GM15510 (cell line): ENCODE measurements around the gene UTS2R.

ENCODE experiments used
- POLR2A ChIP-seq: IDR thresholded peaks from 3 replicates; pipeline ENCODE4 v1.6.1; 2011; ENCODE audit warnings: borderline replicate concordance; ENCODE audit not compliant: insufficient read length; ENCODE audit errors: extremely low read depth

UTS2R gene

DNA sequence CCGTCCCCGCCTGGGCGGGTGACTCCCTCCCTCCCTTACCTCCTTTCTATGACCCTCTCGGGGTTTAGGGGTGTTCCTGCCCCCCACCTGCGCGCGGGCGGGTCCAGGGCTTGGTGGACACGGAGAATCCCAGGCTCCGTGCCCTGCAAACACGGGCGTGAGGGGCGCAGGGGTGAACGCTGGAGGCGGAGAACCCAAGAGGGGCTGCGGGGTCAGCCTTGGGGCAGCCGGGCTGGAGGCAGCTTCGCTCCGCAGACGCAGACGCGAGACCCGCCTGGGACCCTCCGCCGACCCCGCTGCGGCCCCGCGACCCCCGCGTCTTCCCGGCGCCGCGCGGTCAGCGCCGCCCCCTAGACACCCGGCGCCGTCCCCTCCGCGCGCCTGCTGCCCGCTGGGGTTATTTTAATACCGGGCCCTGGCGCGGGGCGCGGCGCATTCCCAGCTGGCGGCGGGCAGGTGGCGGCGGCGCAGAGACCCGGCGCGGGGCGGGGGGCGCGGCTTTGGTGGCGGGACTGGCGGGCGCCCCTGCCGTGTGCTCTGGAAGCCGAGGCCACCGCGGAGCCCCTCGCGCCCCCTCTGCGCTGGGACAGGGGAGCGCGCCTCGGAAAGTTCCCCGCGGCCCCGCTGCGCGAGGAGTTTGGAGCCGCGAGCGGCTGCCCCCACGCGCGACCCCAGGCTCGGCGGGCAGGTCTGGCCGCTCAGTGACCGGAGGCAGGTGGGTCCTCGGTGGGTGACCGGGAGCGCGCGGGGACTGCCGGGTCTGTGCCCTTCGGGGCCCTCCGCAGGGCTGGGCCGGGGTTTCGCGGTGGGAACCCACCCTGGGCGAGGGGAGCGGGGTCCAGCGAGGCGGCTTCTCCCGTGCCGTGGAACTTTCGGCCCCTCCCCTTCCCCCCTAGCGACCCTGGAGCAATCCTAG lies at the start of gene UTS2R:
Gene UTS2R, plus strand, starts transcription at position 433 of the 916 bp plus-strand sequence. CDS start 2,560 bp downstream, outside the sequence.
- TF ChIP-seq POLR2A: no peak

DNA sequence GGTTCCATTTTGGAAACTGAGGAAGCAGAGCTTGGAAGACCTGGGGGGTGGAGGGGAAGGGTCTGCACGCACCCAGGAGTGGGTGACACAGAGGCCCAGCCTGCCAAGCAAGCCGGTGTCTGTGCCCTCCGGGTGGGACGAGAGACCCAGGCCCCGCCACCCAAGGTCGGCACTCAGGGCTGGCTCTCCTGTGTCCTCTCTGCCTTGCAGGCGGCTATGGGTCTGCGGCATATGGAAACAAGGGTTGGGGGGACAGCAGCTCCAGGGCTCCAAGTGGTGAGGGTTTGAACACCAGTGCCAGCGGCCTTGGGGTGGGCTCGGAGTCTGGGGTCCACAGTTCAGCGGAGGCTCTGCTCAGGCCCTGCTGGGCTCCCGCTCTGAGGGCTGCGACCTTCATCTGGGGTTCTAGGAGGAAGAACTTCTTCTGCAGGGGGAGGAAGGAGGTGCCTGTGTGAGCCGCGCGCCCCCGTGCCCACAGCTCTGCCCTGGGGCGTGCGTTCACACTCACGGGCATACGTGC lies 49.6 kb upstream of the UTS2R start:
- TF ChIP-seq POLR2A: no peak

DNA sequence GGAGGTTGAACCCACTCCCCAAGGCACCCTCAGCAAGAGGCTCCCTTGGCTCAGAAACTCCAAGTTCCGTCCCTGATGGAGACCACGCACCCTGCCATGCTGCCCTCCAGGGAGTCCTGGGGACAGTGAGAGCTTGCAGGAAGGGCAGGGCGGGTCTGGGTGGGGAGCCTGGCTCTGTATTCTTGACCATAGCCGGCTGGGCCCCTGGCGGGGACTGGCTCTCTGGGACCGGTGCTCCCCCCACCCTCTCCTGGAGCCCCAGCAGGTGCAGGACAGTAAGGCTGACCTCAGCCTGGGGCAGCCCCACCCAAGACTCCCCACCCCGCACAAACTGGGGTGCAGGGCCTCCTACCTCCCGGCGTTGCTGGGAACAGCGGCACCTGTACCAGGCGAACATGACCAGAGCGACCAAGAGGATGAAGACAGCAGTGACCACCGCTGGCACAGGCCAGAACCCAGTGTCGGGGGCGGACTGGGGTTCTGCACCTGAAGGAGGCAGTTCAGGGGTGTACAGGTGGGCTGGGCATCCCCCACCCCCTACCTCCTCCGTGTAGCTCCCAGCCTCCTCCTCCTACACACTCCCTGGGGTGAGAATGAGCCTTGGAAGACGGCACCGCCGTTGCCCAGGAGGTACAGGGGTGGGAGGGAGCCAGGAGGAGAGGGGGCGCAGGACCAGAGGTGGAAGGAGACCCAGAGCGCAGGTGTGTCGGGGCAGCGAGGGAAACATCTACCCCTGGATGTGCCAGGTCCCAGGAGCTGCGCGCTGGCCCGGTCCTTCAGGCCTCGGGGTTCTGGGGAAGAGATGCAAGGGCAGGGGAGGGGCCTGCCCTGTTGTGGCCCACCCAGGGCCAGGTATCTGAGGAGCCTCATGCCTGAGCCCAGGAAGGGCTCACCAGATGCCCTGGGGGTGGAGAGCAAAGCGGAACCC lies 48.8 kb upstream of the UTS2R start:
- TF ChIP-seq POLR2A: no peak

DNA sequence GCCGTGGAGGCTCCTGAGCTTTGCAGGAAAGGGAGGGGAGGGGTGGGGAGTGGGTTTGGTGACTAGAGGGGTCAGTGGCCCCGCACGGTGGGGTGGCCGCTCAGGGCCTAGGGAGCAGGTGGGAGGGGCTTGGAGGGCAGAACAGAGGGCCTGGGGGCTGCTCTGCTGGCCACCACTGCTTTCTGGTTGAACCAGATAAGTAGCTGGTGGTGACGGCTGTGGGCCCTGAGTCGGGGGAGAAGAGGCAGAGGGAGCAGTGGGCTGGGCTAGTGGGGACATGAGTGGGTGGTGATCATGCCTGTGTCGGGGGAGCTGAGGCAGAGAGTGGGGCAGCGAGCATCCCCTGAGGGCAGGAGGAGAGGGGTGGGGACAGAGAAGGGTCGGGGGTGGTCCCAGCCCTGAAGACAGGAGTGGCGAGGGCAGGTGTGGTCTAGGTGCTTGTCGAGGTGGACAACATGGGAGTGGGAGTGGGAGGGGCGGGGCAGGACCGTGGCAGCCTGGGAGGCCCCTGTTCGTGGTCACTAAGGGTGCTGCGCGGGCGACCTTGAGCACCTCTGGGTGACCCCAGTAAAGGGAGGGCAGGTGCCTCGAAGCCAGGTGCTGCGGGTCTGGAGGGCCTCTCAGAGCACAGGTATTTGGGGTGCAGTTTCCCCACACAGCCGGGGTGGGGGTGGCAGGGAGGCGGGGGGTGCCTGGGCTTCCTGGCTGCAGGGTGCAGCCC lies 47.9 kb upstream of the UTS2R start:
- TF ChIP-seq POLR2A: no peak

DNA sequence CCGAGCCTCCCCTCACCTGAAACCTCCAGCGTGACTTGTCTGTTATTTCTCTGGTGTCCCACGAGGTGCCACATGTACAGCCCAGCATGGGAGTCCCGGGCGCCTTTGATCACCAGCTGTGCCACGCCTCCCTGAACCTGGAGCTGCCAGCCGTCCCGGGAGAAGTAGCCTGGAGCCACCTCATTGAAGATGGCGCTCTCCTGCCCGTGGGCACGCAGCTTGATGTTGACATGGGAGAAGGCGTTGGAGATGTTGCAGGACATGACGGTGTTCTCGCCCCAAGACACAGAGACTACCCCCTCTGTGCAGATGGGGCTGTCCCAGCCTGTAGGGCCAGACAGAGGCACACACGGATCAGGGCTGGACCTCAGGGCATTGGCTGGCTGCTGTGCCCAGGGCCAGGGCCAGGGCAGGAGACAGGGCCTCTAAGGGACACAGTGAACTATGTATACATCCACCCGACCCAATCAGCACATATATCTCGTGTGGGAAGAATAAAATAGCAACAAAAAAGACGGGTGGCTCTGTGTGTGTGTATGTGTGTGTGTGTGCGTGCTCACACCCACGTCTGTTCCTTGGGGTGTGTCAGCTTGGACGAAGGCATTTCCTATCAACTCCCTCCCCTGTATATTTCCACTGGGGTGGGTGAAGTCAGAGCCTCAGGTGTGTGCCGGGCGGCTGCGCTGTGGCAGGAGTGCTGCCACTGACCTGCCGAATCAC lies 46.8 kb upstream of the UTS2R start:
- TF ChIP-seq POLR2A: no peak

DNA sequence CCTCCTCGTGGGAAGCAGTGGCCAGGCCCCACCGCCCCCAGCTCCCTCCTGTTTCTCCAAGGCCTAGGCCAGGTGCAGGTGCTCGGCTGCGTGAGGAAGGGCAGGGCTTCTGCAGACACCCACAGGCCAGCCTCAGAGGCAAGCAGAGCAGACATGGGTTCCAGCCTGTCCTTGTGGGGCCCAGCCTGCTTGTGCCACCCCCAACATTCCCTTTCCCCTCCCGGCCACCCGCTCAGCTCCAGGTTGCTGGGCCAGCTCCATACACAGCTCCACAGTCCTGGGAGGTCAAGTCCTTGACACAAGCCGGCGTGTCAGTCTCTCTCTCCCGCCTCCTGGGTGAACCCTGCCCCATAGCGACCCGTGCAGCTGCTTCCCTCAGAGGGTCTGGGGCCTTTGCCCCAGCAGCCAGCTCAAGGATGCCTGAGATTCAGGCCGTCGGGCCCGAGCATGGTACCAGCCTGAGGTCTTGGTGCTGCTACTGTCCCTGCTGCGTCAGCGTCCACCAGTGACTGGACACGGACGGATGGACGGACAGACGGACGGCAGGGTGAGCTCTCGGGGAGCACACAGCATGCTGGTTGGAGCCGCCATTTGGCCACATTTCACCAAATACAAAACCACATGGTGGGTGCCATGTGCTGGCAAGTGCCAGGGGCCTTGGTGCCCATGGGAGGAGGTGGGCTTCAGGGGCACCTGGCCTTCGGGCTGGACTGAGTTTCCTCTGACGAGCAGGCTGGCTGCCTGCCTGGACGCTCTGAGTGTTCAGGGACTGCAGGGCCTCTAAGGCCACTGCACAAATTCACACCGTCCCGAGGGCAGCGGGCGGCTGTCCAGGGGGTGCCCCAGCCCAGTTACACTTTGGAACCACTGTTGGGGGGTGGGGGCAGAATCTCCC lies 46.0 kb upstream of the UTS2R start:
- no peak for TF ChIP-seq POLR2A

DNA sequence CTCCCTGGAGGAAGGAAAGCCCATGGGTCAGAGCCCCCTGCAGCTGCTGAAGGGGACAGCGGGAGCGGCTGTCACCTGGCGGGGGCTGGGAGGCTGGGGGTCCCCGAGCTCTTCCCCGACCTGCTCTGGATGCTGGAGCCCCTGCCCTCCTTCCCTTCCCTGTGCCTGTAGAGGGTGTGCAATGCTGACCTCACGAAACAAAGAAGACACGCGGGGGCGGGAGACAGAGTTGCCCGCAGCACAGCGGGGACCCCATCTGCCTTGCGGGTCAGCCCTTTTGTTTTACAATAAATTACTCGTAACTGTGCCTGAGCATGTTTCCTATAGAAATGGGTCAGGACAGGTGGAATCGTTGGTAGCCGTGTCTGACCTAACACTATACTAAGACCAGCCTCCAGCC lies 44.3 kb upstream of the UTS2R start:
- TF ChIP-seq POLR2A: no peak

DNA sequence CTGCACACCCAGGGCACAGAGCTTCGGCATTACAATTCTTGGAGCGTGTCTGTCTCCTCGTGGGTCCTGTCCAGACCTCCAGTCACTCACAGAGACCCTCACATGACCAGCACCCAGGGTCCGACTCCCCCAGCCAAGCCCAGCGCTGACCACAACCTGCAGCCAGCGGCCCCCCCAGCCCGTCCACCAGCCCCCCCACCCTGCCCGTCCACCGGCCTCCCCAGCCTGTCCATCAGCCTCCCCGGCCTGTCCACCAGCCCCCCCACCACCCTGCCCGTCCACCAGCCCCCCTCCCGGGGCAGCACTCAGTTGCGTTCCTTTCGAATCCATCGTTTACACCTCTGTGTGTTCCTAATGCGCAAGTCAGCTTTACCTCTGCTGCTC lies 43.8 kb upstream of the UTS2R start:
- no peak for TF ChIP-seq POLR2A

DNA sequence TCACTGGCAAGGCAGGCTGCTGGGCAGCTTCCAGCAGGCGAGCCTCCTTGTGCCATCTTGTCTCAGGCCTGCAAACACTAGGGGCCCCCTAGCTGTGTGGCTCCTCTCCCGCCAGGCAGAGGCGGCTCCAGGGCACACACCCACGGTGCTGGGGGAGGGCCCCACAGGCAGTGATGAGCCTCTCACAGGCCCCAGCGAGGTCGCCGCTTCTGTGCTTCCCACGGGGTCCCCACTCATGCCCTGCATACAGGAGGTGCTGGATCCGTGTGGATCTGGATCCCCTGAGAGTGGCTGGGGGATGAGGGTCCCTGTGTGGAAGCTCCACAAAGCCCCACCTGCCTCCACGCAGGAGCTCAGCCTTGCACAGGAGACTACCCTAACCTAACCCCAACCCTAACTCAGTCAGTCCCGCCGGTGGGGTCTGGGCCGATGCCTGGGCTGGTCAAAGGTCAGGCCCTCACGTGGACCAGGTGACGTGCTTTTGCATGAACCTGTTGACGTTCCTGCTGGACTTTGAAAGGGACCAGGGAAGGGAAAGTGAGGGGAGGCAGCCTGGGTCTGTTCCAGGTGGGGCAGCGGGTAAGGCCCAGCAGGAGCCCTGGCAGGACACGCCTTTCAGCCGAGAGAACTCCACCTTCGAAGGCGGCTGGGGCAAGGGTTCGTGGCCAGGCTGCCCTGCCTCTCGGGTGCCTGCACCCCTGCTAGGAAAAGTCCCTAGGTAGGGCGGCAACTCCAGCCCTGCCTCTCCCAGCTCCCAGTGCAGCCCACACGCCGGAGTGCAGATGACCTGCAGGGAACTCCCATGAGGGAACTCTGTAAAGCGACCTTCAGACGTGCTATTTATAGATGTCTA lies 43.2 kb upstream of the UTS2R start:
- no peak for TF ChIP-seq POLR2A

DNA sequence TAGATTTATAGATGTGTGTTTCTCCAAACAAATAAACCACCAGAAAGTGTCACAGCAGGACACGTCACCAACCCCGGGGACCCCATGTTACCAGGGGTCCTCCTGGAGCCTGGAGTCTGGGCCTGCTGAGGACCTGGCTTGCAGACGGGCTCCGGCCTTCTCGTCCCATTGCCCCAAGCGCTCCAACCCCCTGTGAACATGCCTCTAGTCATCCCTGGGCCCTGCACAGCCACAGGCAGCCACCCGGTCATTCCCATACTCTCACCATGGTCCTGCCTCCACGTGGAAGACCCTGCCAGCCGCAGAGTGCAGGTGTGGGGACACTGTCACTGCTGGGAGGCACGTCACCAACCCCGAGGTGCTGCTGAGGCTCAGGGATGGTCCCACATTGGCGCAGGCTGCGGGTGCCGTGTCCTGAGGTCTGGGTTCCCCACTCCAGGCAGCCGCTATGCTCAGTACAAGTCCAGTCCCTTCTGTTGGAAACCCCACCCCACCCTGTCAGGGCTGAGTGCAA lies 42.5 kb upstream of the UTS2R start:
- TF ChIP-seq POLR2A: no peak

DNA sequence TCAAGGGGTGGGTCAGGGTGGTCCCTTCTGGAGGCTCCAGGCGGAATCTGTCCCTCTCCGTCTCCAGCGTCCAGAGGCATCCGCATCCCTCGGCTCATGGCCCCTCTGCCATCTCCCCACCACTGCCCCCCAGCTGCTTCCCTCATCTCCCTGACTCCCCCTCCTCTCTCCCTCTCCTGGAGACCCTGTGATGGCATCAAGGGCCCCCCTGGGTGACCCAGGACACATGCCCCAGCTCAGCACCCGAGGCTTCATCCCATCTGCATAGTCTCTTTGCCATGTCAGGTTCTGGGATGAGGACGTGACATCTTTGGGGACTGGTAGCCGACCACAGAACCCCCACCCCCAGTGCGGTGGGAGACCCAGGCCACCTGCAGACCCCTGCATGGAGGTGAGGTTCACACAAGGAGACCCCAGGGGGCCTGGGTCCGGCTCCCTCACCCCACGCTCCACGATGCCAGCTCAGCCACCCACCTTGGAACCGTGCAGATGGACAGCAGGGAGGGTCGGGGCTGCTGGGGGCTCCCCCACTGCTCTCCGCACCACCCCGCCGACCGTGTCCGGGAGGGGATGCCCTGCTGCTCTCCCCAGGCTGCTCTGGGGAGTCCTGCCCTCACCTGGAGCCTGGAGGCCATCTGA lies 41.8 kb upstream of the UTS2R start:
- TF ChIP-seq POLR2A: no peak
